NCI-H1092 treated with DMSO at 0.1 percent for 48 hours (cell line): ENCODE measurements around the gene RGS19.

Source experiments
- DNase-seq: peaks from one replicate; lab custom pipeline; 2025; lab: John Stamatoyannopoulos, UW

The RGS19 gene

DNA sequence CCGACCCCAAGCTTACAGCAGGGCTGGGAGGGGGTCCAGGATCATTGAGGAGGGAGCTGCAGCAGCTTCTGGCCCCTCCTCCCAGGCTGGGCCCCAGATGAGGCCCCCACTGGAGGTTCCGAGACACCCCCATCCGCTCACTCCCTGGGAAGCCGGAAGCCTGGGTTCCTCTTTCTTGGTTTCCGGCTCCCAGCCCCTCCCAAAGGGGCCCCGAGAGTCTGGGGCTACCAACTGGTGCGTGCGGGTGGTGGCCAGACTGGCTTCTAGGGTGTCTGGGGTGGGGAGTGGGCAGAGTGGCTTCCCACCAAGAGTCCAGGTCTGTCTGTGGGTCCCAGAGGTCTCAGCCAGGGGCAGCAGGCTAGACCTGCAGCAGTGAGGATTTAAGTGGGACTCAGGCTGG, 2.2 kb downstream of the RGS19 start:
- no peak for DNase-seq

DNA sequence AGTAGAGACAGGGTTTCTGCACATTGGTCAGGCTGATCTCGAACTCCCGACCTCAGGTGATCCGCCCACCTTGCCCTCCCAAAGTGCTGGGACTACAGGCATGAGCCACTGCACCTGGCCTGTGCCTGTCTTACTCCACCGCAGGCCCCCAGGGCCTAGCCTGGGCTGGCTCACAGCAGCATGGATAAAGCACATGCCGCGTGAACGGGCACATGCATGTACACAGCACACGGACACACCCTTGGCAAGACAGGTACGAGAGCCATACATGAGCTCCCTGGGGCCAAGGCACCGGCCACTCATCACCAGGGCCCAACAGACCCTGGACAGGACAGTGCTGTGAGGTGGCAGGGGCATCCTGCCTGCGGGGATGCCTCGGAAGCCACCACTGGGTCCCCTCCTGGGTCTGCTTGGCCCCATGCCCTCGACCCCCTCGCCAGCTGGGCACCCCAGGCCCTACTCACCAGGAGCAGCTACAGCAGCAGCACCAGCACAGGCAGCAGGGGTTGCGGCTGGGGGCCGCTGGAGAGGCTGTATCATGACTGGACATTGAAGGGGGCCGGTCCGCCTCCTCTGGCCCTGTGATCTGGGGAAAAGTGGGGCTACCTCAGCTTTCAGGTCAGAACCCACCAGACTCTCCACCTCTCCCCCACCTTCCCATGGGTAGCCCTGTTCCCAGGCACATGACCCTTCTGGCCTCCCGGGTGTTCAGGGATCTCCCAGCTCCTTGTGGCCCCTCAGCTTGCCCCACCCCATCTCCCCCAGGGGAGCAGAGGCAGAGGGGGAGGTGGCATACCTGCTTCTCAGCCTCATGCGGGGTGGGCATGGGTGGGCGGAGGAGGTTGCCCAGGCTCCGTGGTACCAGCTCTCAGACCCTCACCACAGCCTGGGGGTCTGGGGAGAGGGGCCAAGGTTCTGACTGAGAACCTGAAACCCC, 3.0 kb downstream of the RGS19 start:
- no peak for DNase-seq

DNA sequence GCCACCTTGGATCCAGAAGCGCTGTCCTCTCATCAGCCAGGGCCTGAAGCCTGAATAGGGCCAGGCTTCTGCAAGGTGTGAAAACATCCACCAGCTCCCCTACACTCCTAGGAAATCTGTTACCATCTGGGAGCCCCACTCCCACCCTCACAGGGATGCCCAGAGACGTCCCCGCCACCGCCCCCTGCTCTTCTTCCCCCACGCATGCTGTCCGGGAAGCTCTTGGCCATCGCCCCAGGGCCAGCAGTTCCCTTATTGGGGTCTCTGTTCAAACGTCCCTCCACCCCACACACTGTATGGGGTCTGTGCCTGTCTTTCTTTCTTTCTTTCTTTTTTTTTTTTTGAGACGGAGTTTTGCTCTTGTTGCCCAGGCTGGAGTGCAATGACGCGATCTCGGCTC, 3.8 kb downstream of the RGS19 start:
- DNase-seq, result no peak

DNA sequence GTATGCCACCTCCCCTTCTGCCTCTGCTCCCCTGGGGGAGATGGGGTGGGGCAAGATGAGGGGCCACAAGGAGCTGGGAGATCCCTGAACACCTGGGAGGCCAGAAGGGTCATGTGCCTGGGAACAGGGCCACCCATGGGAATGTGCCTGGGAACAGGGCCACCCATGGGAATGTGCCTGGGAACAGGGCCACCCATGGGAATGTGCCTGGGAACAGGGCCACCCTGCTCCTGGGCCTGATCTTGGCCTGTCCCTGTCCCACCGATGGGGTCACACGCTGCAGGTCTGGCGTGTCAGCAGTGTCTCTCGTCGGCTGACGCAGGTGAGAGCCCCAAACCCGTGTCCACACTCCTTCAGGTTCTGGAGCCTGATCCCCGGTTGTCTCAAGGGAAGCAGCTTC, 4.4 kb downstream of the RGS19 start:
- DNase-seq, result no peak

DNA sequence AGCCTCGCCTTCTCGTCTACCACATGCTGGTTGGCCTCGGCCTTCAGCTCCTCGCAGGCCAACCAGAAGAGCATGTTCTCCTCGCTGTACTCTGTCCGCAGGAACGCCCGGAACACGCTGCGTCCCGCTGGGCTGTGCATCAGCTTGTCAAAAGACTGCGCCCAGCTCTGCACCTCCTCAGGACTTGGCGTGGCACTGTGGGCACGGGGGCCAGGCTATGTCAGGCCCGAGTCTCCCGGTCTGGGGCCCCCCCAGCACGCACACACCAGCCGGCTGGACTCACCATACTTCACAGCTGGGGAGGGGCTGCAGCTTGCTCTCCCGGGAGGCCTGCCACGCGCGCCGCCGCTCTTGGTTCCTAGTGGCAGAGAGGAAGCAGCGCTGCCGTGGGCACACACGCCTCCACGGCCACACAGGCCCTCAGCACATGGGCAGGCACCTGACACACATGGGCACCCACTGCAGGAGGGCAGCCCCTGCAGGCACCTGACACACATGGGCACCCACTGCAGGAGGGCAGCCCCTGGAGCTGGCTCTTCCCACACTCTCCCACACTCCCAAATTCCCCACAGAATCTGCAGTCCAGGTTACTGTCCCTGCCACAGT, 5.0 kb downstream of the RGS19 start:
- no peak for DNase-seq

DNA sequence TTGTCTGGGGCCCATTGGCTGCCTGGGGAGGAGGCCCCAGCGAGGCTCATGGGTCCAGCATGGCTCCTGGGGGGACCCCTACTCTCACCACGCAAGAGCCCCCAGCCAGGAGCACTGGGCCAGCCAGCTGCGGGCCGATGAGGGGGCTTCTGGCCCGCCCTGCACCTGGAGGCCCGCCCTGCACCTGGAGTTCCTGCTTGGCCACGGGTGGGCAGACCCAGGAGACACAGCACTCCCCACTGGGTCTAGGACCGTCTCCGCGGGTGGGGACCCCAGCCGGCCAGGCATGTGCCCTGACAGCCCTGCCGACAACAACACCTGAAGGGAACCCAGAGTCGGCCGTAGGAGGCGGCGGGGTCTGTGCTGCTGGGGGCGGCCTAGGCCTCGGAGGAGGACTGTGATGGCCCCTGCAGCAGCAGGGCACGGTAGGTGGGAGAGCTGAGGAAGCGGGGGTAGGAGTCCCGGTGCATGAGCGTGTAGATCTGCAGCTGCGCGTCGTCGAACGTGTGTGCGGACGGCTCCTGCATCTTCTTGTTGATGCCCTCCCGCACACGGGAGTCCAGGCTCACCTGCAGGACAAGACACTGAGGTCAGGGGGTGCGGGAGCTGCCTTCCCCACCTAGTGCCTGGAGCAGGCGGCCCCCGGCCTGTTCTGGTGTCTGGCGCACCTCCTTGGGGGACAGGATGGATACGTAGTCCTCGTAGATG, 5.7 kb downstream of the RGS19 start:
- no peak for DNase-seq

DNA sequence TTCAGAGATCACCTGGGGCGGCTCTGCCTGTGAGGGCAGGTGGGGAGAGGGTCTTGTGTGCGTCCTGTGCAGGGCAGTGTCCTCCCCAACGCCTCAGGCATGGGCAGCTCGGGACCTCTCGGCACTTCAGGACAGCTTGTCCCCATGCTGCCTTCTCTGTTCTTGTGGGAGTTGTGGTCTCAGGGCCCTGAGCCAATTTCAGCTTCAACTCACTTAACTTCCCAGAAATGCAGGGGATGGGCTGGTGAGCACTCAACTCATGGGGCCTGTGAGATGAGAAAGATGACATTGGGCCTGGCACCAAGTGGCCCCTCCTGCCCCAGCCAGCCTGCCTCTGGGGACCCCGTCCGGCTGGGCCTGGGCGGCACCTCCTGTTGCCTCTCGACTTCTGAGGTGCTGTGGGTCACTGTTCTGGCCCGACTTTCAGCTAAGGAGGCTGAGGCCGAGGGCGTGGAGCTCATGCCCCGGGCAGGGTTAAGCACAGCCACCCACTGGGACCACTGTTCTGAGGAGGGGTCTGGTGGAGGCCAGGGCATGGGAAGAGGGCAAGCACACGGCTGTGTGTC, 6.7 kb downstream of the RGS19 start:
- DNase-seq, result no peak

DNA sequence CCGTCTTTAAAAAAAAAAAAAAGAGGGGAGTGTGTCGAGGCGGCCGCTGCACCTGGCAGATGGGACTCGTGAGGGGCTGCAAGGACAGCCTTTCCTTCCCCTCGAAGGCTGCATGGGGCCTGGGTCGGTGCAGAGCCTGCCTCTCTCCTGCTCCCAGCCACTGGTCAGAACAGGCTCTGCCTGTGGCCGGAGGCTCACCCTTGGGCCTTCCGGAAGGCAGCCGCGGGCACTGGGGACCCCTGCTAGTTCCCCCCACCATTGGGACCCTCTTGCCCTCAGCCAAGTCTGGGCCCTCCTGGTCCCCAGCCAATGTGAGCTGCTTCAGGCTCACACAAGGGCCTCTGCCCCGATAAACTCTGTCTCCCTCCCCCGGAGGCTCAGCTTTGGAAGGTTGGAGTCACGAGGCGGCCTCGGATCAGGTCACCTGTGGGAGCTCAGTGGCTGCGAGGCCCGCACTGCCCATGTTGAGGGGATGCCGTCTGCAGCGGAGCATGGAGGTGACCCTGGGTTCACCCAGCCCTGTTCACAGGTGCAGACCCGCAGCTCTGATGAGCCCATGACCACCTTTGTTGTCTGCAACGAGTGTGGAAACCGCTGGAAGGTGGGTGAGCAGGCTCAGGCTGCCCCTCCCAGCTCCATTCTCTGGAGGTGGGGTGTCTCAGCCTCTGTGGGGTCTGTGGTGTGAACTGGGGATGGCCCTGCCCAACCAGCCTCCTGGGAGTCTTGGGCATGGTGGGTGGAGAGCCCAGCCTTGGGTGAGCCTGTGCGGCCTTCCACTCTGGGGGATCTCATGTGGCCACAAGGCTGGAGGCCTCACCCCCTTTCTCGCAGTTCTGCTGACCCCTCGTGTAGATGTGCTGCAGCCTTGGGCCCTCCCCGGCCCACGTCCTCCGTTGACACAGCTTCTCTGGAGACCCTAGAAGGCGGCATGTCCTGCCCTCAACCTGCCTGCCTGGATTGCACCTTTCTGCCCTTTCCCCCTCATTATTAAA, 7.7 kb downstream of the RGS19 start:
- no peak for DNase-seq

DNA sequence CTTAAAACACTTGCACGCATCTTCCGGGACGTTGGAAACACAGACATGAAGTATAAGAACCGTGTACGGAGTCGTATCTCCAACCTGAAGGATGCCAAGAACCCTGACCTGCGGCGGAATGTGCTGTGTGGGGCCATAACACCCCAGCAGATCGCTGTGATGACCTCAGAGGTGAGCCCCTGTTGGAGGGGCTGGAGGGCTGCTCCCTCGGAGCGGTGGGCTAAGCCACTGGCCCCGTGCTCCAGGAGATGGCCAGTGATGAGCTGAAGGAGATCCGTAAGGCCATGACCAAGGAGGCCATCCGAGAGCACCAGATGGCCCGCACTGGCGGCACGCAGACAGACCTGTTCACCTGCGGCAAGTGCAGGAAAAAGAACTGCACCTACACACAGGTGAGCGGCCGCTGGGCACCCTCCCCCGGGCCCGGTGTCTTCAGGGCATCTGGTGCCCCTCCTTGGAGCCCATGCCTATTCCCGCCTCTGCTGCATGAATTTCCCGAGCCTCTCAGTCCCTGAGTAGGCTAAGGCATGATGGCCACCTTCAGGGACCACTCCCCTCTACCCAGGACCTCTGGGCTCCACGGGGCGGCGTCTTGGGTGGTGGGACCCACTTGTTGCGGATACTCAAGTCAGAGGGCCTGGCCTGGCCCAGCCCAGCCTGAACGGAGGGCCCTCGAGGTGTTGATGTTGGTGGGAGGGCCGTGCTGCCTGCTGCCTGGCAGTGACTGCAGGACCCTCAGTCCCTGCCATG, 8.9 kb downstream of the RGS19 start:
- DNase-seq, result no peak

DNA sequence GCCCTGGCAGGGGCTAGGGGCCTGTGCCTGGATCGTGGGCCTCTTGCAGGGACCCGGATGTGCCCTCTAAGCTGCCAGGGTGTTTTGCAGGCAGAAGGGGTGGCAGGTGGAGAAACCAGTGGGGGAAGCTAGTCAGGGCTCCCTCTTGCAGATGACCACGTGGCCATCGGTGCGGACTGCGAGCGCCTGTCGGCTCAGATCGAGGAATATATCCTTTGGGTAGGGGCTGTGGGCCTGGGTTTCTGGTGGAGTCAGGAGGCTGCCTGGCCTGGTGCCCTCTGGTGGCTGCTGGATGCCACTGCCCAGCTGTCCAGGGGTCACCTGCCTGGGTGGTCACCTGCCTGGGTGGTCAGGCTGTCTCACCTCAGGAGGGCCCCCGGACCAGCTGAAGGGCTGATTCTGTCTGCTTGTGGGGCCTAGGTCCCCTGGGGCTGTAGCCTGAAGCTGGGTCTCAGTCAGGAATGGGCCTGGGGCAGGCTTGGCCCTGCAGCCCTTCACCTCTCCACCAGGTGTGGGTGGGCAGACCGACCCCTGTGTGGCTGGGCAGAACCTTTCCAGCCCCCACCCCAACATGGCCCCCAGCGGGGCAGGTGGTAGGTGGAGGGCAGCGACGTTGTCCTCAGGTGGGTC, 9.6 kb downstream of the RGS19 start:
- DNase-seq, result no peak

DNA sequence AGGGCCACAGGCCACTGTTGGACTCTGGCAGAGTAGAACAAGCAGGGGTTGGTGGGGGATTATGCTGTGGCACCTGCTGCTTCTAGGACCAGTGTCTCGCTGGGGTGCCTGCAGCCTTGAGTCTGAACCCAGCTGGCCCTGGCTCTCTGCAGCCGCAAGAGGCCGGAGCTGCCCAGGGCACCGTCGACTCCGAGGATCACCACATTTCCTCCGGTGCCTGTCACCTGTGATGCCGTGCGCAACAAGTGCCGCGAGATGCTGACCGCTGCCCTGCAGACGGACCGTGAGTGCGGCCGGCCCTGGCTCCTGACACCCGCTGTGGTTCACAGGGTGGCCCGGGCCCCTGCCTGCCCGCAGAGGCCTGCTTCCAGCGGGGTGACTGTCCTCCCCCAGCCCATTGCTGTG, 10.1 kb downstream of the RGS19 start:
- DNase-seq, result no peak

DNA sequence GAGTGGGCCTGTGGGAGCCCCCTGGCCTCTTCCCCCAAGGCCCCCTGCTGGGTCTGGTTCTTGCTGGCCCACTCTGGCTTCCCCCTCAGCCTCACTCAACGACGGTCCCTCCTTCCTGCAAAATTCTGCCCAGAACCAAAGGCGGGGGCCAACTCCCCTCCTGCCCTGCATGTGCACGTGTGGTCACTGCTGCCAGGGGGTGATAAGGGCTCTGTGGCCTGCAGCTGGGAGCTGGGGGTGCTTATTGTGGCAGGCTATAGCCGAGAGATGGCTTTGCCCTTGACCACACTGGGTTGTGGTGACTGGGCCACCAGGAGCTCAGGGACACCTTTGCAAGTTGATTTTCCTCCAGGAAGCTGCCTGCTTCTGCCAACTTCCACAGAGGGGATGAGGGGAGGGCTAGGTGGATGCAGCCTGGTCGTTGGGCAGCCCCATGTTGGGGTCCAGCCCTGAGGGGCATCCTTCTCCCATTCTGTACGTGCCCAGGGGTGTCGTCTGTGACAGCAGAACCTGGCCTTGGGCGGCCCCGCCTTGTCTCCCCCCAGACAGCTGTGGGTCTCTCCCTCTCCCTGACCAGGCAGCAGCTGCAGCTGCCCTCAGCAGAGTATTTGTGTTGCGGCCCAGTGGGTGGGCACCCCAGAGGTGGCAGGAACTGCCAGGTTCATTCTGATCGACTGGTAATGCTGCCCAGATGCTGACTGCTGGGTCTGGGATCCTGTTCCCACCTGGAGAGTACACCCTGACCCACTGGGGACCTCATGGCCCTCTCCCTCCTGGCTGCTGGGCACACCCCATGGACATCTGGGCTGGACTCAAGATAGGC, 10.7 kb downstream of the RGS19 start:
- no peak for DNase-seq

DNA sequence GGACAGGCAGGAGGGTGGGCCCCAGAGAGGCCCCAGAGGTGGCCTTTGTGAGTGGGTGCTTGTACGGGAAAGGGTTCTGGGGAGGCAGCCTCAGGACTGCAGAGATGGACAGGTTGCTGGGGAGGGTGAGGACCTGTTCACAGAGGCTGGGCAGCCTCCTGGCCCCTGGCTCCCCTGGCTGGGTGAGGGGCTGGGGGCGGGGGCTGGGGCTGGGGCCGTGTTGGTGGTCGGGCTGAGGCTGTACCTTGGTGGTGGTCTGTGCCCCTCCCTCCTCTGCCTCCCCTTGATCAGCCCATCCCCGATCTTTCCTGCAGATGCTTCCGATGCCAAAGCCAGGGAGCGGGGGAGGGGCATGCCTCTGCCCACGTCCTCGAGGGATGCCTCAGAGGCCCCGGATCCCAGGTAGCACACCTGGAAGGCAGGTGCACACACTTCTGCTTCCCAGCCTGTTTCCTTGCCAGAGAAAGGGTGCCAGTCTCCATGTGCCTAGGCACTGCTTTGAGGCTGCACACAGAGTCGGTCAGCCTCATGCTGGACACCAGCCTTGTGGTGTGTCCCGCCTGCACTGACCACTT, 11.5 kb downstream of the RGS19 start:
- no peak for DNase-seq

DNA sequence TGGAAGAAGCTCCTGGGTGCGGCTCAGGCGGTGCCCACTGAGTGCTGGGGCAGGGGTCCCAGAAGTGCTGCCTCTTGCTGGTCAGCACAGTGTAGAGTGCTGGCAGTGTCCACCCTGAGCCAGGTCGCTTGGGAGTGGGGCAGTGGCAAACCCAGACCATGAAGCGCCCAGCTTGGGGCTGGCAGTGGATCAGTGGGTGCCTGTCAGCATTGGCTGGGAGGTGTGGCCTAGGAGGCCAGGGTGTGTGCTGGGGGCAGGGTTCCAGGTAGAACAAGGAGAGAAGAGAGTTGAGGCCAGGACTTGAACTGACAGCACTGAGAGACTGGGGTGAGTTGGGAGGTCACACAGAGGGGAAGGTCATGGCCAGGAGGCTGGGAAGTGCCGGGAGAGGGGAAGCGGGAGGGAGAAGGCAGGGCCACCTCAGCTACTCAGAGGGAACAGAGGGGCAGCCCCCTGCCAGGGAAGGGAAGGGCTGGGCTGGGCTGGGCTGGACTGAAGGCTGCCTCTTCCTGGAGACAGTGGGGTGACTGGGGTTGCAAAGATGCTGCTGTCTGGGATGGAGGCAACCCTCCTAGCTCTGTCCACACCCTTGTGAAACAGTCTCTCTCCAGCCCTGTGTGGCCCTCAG, 12.2 kb downstream of the RGS19 start:
- DNase-seq, result no peak

DNA sequence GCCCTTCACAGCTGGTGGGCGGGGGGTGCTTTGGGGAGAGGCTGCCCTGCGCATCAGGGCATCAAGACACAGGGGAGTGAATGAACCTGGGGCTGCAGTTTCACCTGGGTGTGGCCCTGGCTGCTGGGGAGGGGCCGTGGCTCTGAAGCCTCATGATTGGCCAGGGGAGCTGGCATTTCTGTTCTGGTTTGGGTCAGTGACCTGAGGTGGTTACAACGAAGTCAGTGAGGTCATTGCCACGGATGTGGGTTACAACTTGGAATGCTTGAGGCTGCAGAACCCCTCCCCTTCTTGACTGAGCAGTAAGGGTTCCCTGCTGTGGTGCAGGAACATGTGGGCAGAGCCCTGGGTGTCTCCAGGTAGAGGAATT, 13.4 kb downstream of the RGS19 start:
- DNase-seq, result no peak

DNA sequence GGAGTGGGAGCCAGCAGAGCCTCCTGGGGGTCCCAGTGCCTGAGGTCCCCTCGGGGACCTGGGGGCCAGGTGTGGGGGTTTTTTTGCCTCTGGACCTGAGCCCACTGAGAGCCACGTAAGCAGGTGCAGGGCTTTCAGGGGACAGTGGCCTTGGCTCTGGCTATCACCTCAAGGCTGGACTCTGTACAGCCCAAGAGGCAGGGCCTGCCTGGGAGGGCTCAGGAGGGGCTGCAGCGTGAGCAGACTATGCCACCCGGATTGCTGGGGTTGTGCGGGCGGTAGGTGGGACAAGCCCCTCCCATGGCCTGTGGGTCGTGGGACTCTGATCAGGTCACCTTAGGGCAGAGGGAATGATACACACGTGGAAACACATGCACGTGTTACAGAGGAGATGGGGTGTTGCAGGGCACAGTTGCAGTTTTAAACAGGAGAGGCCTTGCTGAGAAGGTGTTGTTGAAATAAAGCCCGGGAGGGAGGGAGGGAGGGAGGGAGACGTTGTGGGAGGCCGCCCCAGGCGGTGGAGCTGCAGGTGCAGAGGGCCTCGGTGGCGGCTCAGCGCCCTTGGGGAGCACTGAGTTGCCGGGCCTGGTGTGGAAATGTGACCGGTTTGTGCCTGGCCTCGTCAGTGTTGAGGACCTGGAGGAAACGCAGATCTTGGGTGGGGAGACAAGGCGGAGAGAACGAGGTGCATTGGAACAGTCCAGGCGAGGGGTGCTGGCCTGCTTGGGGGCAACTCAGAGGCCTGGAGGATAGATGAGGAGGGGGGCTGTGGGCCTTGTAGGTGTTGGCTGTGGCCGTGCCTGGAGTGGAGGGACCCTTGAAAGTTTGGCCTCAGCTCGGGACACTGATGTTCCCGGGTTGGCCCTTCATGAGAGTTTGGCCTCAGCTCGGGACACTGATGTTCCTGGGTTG, 14.0 kb downstream of the RGS19 start:
- DNase-seq, result no peak

DNA sequence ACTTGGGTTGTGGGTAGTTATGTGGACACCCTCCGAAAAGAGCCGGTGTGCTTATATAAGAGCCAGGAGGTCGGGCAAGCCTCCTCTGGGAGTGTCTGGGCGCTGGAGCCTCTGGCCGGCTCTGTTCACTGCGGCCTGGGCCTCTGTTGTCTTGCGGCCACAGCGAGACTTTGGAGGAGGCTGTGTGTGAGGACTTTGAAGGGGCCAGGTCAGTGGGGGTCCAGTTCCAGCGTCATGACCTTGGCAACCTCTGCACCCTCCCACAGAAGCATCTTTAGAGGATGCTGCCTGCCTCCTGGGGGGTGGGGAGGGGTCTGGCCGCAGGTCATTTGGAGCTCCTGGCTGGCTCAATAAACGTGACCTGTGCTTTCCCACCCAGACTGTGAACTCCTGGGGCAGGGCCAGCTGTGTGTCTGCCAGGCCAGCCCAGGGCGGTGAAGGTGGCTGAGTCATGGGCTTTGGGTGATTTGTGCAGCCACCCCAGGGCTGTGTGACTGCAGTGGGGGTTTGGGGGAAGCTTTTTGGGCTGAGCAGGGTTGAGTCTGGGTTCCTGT, 15.1 kb downstream of the RGS19 start:
- DNase-seq, result no peak
